Endothelial cell of umbilical vein (primary cell): ENCODE results near the gene UGT2B7. TPM values are rescaled to one million over a fixed set of nuclear protein-coding genes. Genes with fewer than 3 reads are reported as not detected.

Experiments used
- BruUV-seq: library from RNA; stranded (reverse); fragments of 400-500 nt; replicated peaks from 2 replicates; lab custom pipeline; 2021; lab: Mats Ljungman, UMichigan
- CTCF ChIA-PET: fragments of 300-600, 350-600 bp; sonication (Branson Sonifier 250); formaldehyde crosslinking; loops from one replicate; lab custom pipeline; 2021; ENCODE audit warnings: antibody characterized with exemption, inconsistent platforms; lab: Charles Lee
- POLR2A ChIA-PET: fragments of 300-600, 350-600 bp; sonication (Branson Sonifier 250); formaldehyde crosslinking; loops from one replicate; lab custom pipeline; 2021; ENCODE audit warnings: antibody characterized with exemption, inconsistent platforms; lab: Charles Lee
- DNase-seq: peaks from one replicate; pipeline ENCODE4 v3.0.0-alpha.2; 2011; ENCODE audit warnings: low read depth, low spot score
- FAIRE-seq: peaks from 2 replicates; lab custom pipeline; 2011; peaks lifted over from hg19 to GRCh38; lab: Jason Lieb, UNC
- H2AFZ ChIP-seq: 2 replicates; pipeline ENCODE4 v1.6.0; 2012; ENCODE audit warnings: low read depth, low read length, control low read depth, inconsistent platforms
- H3K27ac ChIP-seq: 2 replicates; pipeline ENCODE4 v1.5.1; 2011; ENCODE audit warnings: low read depth, mild to moderate bottlenecking, control low read depth, low read length, moderate library complexity; ENCODE audit not compliant: insufficient read depth
- H3K27me3 ChIP-seq, 2 experiments: 2 replicates each; pipeline versions ENCODE4 v1.6.0 to v1.6.1; 2011; ENCODE audit warnings: low read length in 2 of 2, mixed read lengths in 1 of 2; ENCODE audit not compliant: control insufficient read depth in 2 of 2, insufficient read depth in 2 of 2
- H3K36me3 ChIP-seq, 2 experiments: 2 replicates in 1 of 2; 3 replicates in 1 of 2; pipeline ENCODE4 v1.5.1; 2011; ENCODE audit warnings: low read length in 2 of 2, mild to moderate bottlenecking in 1 of 2, moderate library complexity in 1 of 2; ENCODE audit not compliant: control insufficient read depth in 2 of 2, insufficient read depth in 2 of 2; ENCODE audit errors: extremely low read depth in 1 of 2
- H3K4me1 ChIP-seq: 3 replicates; pipeline ENCODE4 v1.5.1; 2011; ENCODE audit warnings: mild to moderate bottlenecking, low read length; ENCODE audit not compliant: control insufficient read depth, insufficient read depth; ENCODE audit errors: extremely low read depth
- H3K4me2 ChIP-seq: 2 replicates; pipeline ENCODE4 v1.6.1; 2011; ENCODE audit warnings: low read length, control low read depth, mixed read lengths; ENCODE audit not compliant: insufficient read depth
- H3K4me3 ChIP-seq, 3 experiments: fragments of 200-600 bp in 1 of 3; sonication (generic), shearing (Covaris generic) in 1 of 3; replicated peaks in 1 of 3; 2 replicates each; pipeline ENCODE4 v1.5.1; 2011 to 2016; ENCODE audit warnings: control low read depth in 3 of 3, low read length in 3 of 3, mild to moderate bottlenecking in 2 of 3, inconsistent platforms in 1 of 3, low read depth in 1 of 3, moderate library complexity in 1 of 3; ENCODE audit not compliant: insufficient read depth in 1 of 3
- H3K79me2 ChIP-seq: 2 replicates; pipeline ENCODE4 v1.6.0; 2012; ENCODE audit warnings: low read length, inconsistent platforms; ENCODE audit not compliant: control insufficient read depth, insufficient read depth
- H3K9ac ChIP-seq: replicated peaks from 2 replicates; pipeline ENCODE3; 2011; ENCODE audit warnings: low read length, control low read depth; ENCODE audit not compliant: insufficient read depth; ENCODE audit errors: extremely low read depth
- H3K9me1 ChIP-seq: replicated peaks from 3 replicates; pipeline ENCODE4 v1.6.0; 2011; ENCODE audit warnings: mild to moderate bottlenecking, low read length; ENCODE audit not compliant: control insufficient read depth, insufficient read depth; ENCODE audit errors: extremely low read depth
- H3K9me3 ChIP-seq: replicated peaks from 2 replicates; pipeline ENCODE4 v1.5.1; 2012; ENCODE audit warnings: low read length, inconsistent platforms; ENCODE audit not compliant: control insufficient read depth, insufficient read depth
- H4K20me1 ChIP-seq: replicated peaks from 2 replicates; pipeline ENCODE3; 2011; ENCODE audit warnings: mild to moderate bottlenecking, low read length; ENCODE audit not compliant: control insufficient read depth, insufficient read depth; ENCODE audit errors: extremely low read depth
- CTCF ChIP-seq, 2 donors: IDR thresholded peaks; 1 replicate in 1 of 2; 2 replicates in 1 of 2; pipeline ENCODE4 v1.5.1; 2011; ENCODE audit warnings: low read length in 2 of 2, mild to moderate bottlenecking in 2 of 2, moderate library complexity in 2 of 2, control low read depth in 1 of 2, inconsistent platforms in 1 of 2, low read depth in 1 of 2; ENCODE audit not compliant: insufficient read depth in 1 of 2; ENCODE audit errors: extremely low read depth in 1 of 2
- EZH2 ChIP-seq: IDR thresholded peaks from 2 replicates; pipeline ENCODE4 v1.6.1; 2012; ENCODE audit warnings: borderline replicate concordance, low read depth, mild to moderate bottlenecking, moderate library complexity, low read length, inconsistent platforms; ENCODE audit not compliant: severe bottlenecking
- FOS ChIP-seq: IDR thresholded peaks from 2 replicates; pipeline ENCODE4 v1.6.1; 2011; ENCODE audit warnings: mild to moderate bottlenecking, low read length, moderate library complexity, borderline replicate concordance; ENCODE audit not compliant: insufficient read depth
- GATA2 ChIP-seq: IDR thresholded peaks from 2 replicates; pipeline ENCODE4 v1.7.0; 2011; ENCODE audit warnings: low read depth, mild to moderate bottlenecking, moderate library complexity, mixed read lengths, low read length; ENCODE audit not compliant: insufficient read length, insufficient read depth
- JUN ChIP-seq: IDR thresholded peaks from 2 replicates; pipeline ENCODE4 v1.6.1; 2011; ENCODE audit warnings: borderline replicate concordance, low read depth; ENCODE audit not compliant: insufficient read length, insufficient read depth
- MAX ChIP-seq: IDR thresholded peaks from 2 replicates; pipeline ENCODE4 v1.6.1; 2011; ENCODE audit not compliant: insufficient read depth, insufficient read length
- MYC ChIP-seq: IDR thresholded peaks from one replicate; pipeline ENCODE4 v1.6.1; 2011; ENCODE audit warnings: mild to moderate bottlenecking, low read depth, low read length
- POLR2A ChIP-seq: IDR thresholded peaks from 2 replicates; pipeline ENCODE4 v1.6.1; 2012; ENCODE audit warnings: low read depth, mild to moderate bottlenecking, control low read depth, low read length
- POLR2AphosphoS5 ChIP-seq: IDR thresholded peaks from 2 replicates; pipeline ENCODE4 v1.6.1; 2012; ENCODE audit warnings: low read depth, mild to moderate bottlenecking, control low read depth, low read length, moderate library complexity; ENCODE audit not compliant: insufficient read depth
- dilution Hi-C: fragments of 300-500 bp; cut with MboI; formaldehyde crosslinking; loops from one replicate; pipeline ENCODE4 v1.15.0; 2019; ENCODE audit warnings: low sequenced_read_pairs; ENCODE audit not compliant: extremely low pct_ligation_motif_present
- intact Hi-C: fragments of 100-400 bp; cut with micrococcal nuclease; formaldehyde crosslinking; loops from one replicate; pipeline ENCODE4 v1.10.0; 2022
- polyA plus RNA-seq, 4 experiments: library from polyadenylated mRNA; depleted of rRNA in 3 of 4; stranded (reverse) in 3 of 4; unstranded in 1 of 4; fragments of >200 nt; gene quantifications; 2 replicates each; pipeline versions ENCODE4 v1.2.1 to v1.2.3, GENCODE V29; 2011 to 2012; ENCODE audit warnings: missing spikeins in 1 of 4
- total RNA-seq: library from RNA; stranded (reverse); gene quantifications from 2 replicates; pipeline ENCODE4 v1.2.3, GENCODE V29; 2021

Gene UGT2B7
- total and polyA plus RNA-seq, 2 donors (not counting 3 experiments of a cell fraction or from before 2014, with no cell fraction given) = not detected

- Histone ChIP-seq H3K36me3 (no peaks in the 10 kb centered on the region), H3K9ac (no peak overlapping the region), H3K4me1 (no peaks in the 10 kb centered on the region), H2AFZ (no peak overlapping the region), H3K9me1 (no peaks in the 10 kb centered on the region), H3K4me3 (no peak overlapping the region), H3K27ac (no peak overlapping the region), H3K27me3 (no peaks in the 10 kb centered on the region), H3K79me2 (no peaks in the 10 kb centered on the region), H3K9me3 (no peaks in the 10 kb centered on the region), H4K20me1 (no peaks in the 10 kb centered on the region), H3K4me2 (no peak overlapping the region)
- no peak for TF ChIP-seq JUN
- TF ChIP-seq FOS = no peak
- no peak for TF ChIP-seq MAX
- TF ChIP-seq GATA2 = no peak
- no peak for TF ChIP-seq POLR2AphosphoS5
- TF ChIP-seq EZH2 = no peak
- no peak for TF ChIP-seq POLR2A
- no peak for TF ChIP-seq CTCF (IDR thresholded peaks at IDR 0.05; ENCODE audit: extremely low read depth in 1 of 2, insufficient read depth in 1 of 2, low read depth in 1 of 2, low read length in 2 of 2)
- no peak for TF ChIP-seq MYC
- FAIRE-seq = no peak
- intact Hi-C loops = no loop called here
- dilution Hi-C loops = no loop called here
- ChIA-PET CTCF (no interaction called here), POLR2A (no interaction called here)
- DNase-seq = no peak
- BruUV-seq = no TSS peak
Observed at GRCh38 chr4:69126024-69126423, 29.8 kb downstream of the UGT2B7 start.
